H4 (cell line): ENCODE results near the gene RPAP3. TPM values are rescaled to one million over a fixed set of nuclear protein-coding genes. Genes with fewer than 3 reads are reported as not detected.
"Not testable (repeated sequence)": the region's sequence is repeated elsewhere in the genome, so short reads cannot be mapped to it uniquely, and the experiment has no call there.

Experiments used
- DNase-seq: peaks from one replicate; pipeline ENCODE4 v3.0.0-alpha.2; 2015; ENCODE audit warnings: low spot score
- total RNA-seq: library from RNA; depleted of rRNA; stranded (reverse); fragments of >200 nt; shearing (Covaris generic); gene quantifications from 2 replicates; pipeline ENCODE4 v1.2.3, GENCODE V29; 2014

The RPAP3 gene
- total RNA-seq, 1 experiment from 2014 or later, result 29.9 TPM

GRCh38 chr12:47672068-47672467, 33.8 kb downstream of the RPAP3 start:
- no peak for DNase-seq

DNA sequence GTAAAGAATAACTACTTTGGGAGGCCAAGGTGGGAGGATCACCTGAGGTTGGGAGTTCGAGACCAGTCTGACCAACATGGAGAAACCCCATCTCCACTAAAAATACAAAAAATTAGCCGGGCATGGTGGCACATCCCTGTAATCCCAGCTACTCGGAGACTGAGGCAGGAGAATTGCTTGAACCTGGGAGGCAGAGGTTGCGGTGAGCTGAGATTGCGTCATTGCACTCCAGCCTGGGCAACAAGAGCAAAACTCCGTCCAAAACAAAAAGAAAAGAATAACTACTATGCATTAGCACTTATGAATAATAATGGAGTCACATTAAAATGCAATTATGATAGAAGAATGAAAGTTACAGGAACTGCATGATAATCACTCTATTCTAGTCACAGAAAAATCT, 37.9 kb downstream of the RPAP3 start:
- not testable (repeated sequence) for DNase-seq

DNA sequence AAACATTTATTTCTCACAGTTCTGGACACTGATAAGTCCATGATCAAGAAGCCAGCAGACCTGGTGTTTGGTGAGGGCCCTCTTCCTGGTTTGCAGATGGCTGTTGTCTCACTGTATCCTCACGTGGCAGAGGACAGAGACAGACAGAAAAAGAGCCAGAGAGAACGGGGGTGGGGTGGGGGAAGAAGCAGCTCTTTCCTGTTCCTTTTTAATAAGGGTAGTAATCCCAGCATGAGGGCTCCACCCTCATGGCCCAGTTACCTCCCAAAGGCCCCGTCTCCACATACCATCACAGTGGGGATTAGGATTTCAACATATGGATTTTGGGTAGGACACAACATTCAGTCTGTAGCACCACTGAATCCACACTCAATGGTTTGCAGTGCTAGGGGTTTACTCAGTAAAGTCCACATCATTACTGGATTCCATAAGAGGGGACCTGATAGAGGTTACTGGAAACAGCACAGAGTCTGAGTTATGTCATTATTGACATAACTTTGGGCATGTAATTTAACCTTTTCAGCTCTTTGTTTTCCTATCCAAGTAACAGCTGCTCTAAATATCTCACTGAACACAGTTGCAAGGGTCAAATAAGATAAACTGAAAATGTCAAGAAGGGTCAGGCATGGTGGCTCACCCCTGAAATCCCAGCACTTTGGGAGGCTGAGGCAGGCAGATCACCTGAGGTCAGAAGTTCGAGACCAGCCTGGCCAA, 53.2 kb downstream of the RPAP3 start:
- DNase-seq, result no peak

- peak; percentile 71 for DNase-seq
Observed at GRCh38 chr12:47651368-47652254, 54.2 kb downstream of the RPAP3 start.

GRCh38 chr12:47650469-47650868, 55.4 kb downstream of the RPAP3 start:
- peak; percentile 16 for DNase-seq

DNA sequence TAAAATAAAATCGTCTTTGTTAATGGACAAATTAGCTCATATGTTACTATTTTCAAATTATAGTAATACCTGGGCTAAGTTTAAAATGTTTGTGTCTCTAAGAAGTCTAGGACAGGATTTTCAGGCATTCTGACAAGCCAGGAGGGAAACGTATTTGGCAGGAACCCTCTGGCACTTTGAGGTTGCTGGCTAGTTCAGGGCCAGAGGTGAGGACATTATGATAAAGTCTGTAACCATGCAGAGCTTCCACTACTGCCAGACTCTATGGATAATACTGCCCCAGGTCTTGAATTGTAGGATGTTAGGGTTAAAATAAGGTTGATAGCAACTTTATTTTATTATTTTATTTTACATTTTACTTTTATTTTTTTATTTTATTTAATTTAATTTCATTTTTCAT, 56.4 kb downstream of the RPAP3 start:
- no peak for DNase-seq

- DNase-seq, result no peak
Observed at GRCh38 chr12:47648056-47648579, 57.7 kb downstream of the RPAP3 start.

DNA sequence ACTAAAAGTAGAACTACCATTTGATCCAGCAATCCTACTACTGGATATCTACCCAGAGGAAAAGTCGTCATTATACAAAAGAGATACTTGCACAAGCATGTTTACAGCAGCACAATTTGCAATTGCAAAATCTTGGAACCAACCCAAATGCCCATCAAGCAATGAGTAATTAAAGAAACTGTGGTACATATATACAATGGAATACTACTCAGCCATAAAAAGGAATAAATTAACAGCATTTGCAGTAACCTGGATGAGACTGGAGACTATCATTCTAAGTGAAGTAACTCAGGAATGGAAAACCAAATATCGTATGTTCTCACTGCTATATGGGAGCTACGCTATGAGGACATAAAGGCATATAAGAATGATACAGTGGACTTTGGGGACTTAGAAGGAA, 63.5 kb downstream of the RPAP3 start:
- not testable (repeated sequence) for DNase-seq

GRCh38 chr12:47636908-47637780, 68.7 kb downstream of the RPAP3 start:
- peak; percentile 60 for DNase-seq

DNA sequence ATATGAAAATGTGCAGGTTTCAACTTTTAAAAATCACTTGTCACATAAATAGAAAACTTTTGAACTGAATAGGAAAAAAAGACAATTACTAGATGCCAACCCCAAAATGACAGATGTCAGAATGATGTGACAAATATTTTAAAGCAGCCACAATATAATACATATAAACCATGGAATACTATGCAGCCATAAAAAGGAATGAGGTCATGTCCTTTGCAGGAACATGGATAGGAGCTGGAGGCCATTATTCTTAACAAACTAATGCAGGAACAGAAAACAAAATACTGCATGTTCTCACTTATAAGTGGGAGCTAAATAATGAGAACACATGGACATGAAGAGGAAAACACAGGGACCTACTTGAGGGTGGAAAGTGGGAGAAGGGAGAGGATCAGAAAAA, 70.1 kb downstream of the RPAP3 start:
- not testable (repeated sequence) for DNase-seq

- DNase-seq, result no peak
Observed at GRCh38 chr12:47634127-47634526, 71.7 kb downstream of the RPAP3 start.

GRCh38 chr12:47621960-47622359, 83.9 kb downstream of the RPAP3 start:
- DNase-seq, result no peak

GRCh38 chr12:47617476-47617875, 88.4 kb downstream of the RPAP3 start:
- no peak for DNase-seq

- DNase-seq, result no peak
Observed at GRCh38 chr12:47616440-47616839, 89.4 kb downstream of the RPAP3 start.

GRCh38 chr12:47615711-47616110, 90.1 kb downstream of the RPAP3 start:
- no peak for DNase-seq

DNA sequence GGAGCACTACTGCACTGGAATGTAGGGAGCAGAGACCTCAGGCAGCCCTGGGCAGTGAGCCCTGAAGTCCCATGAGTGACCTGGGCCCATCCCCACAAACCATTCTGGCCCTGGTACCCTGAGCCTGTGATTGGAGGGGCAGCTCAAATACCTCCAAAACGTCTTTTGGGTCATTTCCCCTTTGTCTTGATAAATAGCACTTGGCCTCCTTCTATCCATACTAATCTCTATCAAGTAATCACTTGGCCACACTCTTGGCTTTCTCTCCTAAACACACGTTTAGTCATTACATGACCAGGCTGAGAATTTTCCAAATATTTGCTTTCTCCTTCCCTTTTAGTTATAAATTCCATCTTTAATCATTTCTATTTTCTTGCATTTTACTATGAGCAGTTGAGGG, 91.3 kb downstream of the RPAP3 start:
- DNase-seq, result no peak

DNA sequence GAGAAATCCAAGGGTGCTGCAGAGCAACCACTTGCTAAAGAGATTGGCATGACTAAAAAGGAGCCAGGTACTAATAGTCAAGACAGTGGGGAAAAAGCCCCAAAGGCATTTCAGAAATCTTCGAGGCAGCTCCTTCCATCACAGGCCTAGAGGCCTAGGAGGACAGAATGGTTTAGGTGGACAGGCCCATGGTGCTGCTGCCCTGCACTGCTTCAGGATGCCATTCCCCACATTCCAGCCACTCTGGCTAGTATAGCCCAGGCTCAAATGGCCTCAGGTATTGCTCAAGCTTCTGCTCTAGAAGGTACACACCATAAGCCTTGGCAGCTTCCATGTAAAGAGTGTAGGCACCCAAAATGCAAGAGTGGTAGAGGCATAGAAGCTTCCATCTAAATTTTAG, 92.9 kb downstream of the RPAP3 start:
- no peak for DNase-seq

DNA sequence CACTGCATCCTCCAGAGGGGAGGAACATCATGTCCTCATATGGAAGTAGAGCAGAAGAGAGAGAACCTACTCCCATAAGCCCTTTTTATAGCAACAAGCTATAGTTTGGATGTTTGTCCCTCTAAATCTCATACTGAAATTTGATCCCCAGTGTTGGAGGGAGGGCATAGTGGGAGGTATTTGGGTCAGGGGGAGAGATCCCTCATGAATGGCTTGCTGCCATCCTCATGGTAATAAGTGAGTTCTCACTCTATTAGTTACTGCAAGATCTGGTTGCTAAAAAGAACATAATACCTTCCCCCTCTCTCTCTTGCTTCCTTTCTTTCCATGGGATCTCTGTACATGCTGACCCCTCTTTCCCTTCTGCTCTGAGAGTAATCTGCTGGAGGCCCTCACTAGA, 93.9 kb downstream of the RPAP3 start:
- no peak for DNase-seq
